ENCODE results near the gene ENPP1.

GRCh38 chr6:131918650-131919355, 111.0 kb downstream of the ENPP1 start:
- TF ChIP-seq, protein P1, sequence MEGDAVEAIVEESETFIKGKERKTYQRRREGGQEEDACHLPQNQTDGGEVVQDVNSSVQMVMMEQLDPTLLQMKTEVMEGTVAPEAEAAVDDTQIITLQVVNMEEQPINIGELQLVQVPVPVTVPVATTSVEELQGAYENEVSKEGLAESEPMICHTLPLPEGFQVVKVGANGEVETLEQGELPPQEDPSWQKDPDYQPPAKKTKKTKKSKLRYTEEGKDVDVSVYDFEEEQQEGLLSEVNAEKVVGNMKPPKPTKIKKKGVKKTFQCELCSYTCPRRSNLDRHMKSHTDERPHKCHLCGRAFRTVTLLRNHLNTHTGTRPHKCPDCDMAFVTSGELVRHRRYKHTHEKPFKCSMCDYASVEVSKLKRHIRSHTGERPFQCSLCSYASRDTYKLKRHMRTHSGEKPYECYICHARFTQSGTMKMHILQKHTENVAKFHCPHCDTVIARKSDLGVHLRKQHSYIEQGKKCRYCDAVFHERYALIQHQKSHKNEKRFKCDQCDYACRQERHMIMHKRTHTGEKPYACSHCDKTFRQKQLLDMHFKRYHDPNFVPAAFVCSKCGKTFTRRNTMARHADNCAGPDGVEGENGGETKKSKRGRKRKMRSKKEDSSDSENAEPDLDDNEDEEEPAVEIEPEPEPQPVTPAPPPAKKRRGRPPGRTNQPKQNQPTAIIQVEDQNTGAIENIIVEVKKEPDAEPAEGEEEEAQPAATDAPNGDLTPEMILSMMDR (IDR thresholded peaks at IDR 0.05): no peak
- no peak for TF ChIP-seq POLR2A (IDR thresholded peaks at IDR 0.05)

Measured in lower leg skin (tissue), 3 donors.